Measurements from ENCODE around the gene PGAP1.
A peak's percentile ranks its signal among the peaks of the same experiment; 100 is the strongest.

PGAP1 gene

DNA sequence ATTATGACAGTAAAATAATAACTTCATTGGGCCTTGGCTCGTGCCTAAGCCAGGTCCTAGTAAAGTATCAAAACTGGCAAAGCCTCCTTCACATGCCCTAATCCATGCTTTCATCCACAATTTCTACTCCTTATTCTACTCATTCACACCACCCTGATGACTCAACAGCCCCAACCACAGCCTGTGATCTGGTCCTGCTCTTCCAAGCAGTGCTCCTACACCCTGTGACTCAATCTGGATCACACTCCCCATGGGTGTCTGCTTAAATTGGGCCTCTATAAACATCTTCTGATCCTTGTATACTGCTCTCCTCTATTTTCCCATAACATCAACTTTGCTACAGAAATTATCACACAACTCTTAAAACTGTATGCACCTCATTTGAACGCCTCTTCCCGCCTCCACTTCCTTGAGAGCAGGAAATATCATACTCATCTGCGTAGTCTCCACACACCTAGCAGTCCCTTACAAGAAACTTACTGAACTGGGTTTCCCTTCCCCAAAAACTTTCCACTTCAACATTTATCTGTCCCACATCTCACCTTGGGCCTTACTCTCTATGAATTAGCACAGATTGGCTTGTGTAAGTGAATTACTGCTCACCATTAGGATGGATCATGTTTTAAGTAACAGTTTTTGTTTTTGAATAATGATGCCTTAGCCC, 142.9 kb downstream of the PGAP1 start:
- peak; percentile 80 for DNase-seq
